ENCODE measurements around the gene LINGO3. TPM values are rescaled to one million over a fixed set of nuclear protein-coding genes. Genes with fewer than 3 reads are reported as not detected.

The LINGO3 gene
- polyA plus RNA-seq, 2 donors: 0.02 TPM; not detected in 1

DNA sequence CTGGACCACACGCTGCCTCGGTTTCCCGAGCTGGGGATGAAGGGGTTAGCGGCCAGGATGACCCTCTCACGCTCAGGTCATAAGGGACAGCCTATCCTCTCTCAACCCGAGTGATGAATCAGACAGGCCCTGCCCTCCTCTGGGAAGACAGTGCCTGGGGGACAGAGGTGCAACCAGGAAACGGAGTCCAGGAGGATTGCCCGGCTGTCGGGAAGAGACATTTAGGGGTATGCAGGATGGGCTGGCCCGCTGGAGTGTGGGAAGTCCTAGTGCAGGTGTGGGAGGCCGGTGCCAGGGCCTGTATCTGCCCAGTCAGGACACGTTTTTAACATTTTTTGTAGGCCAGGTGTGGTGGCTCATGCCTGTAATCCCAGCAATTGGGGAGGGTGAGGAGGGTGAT, 12.1 kb upstream of the LINGO3 start:
- Histone ChIP-seq H3K27me3 (ENCODE audit: control insufficient read depth in 1 of 2, insufficient read depth in 2 of 2, low read length in 2 of 2) (no peaks in the 10 kb centered on the region), H3K4me1 (ENCODE audit: control insufficient read depth in 2 of 2, insufficient read depth in 2 of 2, low read length in 1 of 2) (no peaks in the 10 kb centered on the region), H3K4me3 (ENCODE audit: low read depth in 1 of 2, low read length in 2 of 2) (no peak overlapping the region), H3K27ac (ENCODE audit: low read depth in 2 of 2, low read length in 1 of 2) (no peak overlapping the region), H3K9me3 (ENCODE audit: control insufficient read depth in 2 of 2, insufficient read depth in 1 of 2, low read depth in 1 of 2, low read length in 1 of 2) (peaks cover 0 to 2% of the 10 kb centered on the region in 2 donors), H3K36me3 (ENCODE audit: control insufficient read depth in 2 of 2, insufficient read depth in 2 of 2, low read length in 1 of 2) (peaks cover 4 to 13% of the 10 kb centered on the region in 2 donors)
- WGBS, 2 donors: 55 to 62% methylated on average over 12 of the region's 12 CpGs

DNA sequence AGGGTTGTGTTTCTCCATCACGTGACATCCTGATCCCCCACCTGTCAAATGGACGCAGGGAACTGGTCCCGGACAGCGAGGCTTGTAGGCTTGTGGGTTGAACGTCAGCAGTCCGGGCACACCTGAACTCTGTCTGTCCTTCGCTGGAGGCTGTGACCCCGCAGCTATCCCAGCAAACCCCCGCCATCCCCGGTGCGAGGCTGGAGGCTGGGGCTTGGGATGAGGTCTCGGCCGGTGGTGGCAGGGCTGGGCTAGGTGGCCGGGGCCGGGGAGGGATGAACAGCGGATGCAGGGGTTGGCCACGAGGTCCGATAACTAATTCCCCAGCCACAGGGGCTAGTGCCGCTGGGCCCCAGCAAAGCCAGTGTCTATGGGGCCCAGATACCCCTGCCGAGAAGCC, 11.6 kb upstream of the LINGO3 start:
- WGBS, 2 donors: 89 to 92% methylated on average over 20 of the region's 20 CpGs
- Histone ChIP-seq H3K4me1 (ENCODE audit: control insufficient read depth in 2 of 2, insufficient read depth in 2 of 2, low read length in 1 of 2) (no peaks in the 10 kb centered on the region), H3K9me3 (ENCODE audit: control insufficient read depth in 2 of 2, insufficient read depth in 1 of 2, low read depth in 1 of 2, low read length in 1 of 2) (peaks cover 0 to 5% of the 10 kb centered on the region in 2 donors), H3K36me3 (ENCODE audit: control insufficient read depth in 2 of 2, insufficient read depth in 2 of 2, low read length in 1 of 2) (peaks cover 4 to 13% of the 10 kb centered on the region in 2 donors), H3K4me3 (ENCODE audit: low read depth in 1 of 2, low read length in 2 of 2) (no peak overlapping the region), H3K27me3 (ENCODE audit: control insufficient read depth in 1 of 2, insufficient read depth in 2 of 2, low read length in 2 of 2) (no peaks in the 10 kb centered on the region), H3K27ac (ENCODE audit: low read depth in 2 of 2, low read length in 1 of 2) (no peak overlapping the region)

- H3K27me3 ChIP-seq (ENCODE audit: control insufficient read depth in 1 of 2, insufficient read depth in 2 of 2, low read length in 2 of 2): no peaks in the 10 kb centered on the region
- peaks cover 4 to 13% of the 10 kb centered on the region in 2 donors for H3K36me3 ChIP-seq (ENCODE audit: control insufficient read depth in 2 of 2, insufficient read depth in 2 of 2, low read length in 1 of 2)
- H3K4me3 ChIP-seq (ENCODE audit: low read depth in 1 of 2, low read length in 2 of 2): no peak overlapping the region
- H3K4me1 ChIP-seq (ENCODE audit: control insufficient read depth in 2 of 2, insufficient read depth in 2 of 2, low read length in 1 of 2): no peaks in the 10 kb centered on the region
- peaks cover 0 to 6% of the 10 kb centered on the region in 2 donors for H3K9me3 ChIP-seq (ENCODE audit: control insufficient read depth in 2 of 2, insufficient read depth in 1 of 2, low read depth in 1 of 2, low read length in 1 of 2)
- WGBS, 2 donors: 80 to 84% methylated on average over 6 of the region's 6 CpGs
- no peak overlapping the region for H3K27ac ChIP-seq (ENCODE audit: low read depth in 2 of 2, low read length in 1 of 2)
Measured at GRCh38 chr19:2318923-2319322, 11.0 kb upstream of the LINGO3 start.

GRCh38 chr19:2317756-2318155, 9.8 kb upstream of the LINGO3 start:
- WGBS, 2 donors: 85 to 86% methylated on average over 22 to 25 of the region's 25 CpGs
- no peak overlapping the region for H3K27ac ChIP-seq (ENCODE audit: low read depth in 2 of 2, low read length in 1 of 2)
- H3K9me3 ChIP-seq (ENCODE audit: control insufficient read depth in 2 of 2, insufficient read depth in 1 of 2, low read depth in 1 of 2, low read length in 1 of 2): peaks cover 0 to 6% of the 10 kb centered on the region in 2 donors
- no peak overlapping the region for H3K4me3 ChIP-seq (ENCODE audit: low read depth in 1 of 2, low read length in 2 of 2)
- H3K27me3 ChIP-seq (ENCODE audit: control insufficient read depth in 1 of 2, insufficient read depth in 2 of 2, low read length in 2 of 2): no peaks in the 10 kb centered on the region
- H3K4me1 ChIP-seq (ENCODE audit: control insufficient read depth in 2 of 2, insufficient read depth in 2 of 2, low read length in 1 of 2): no peaks in the 10 kb centered on the region
- H3K36me3 ChIP-seq (ENCODE audit: control insufficient read depth in 2 of 2, insufficient read depth in 2 of 2, low read length in 1 of 2): peaks cover 0 to 9% of the 10 kb centered on the region in 2 donors

DNA sequence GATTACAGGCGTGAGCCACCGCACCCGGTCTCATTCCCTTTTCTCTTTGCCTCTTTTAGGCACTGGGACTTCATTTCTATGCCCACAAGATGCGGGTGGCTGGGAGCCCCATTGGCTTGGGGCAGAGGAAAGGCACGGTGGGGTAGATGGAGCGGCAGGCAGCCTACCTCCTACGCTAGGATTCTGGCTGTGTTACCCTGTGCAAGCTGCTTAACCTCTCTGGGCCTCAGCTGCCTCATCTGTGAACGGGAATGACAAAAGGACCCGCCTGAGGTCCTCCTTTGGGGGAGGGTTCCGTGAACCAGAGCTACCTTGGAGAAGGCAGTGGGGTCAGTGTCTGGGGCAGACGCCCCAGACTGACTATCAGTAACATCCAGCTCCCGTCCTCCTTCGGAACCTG, 9.3 kb upstream of the LINGO3 start:
- Histone ChIP-seq H3K9me3 (ENCODE audit: control insufficient read depth in 2 of 2, insufficient read depth in 1 of 2, low read depth in 1 of 2, low read length in 1 of 2) (peaks cover 0 to 6% of the 10 kb centered on the region in 2 donors), H3K27me3 (ENCODE audit: control insufficient read depth in 1 of 2, insufficient read depth in 2 of 2, low read length in 2 of 2) (no peaks in the 10 kb centered on the region), H3K4me1 (ENCODE audit: control insufficient read depth in 2 of 2, insufficient read depth in 2 of 2, low read length in 1 of 2) (no peaks in the 10 kb centered on the region), H3K4me3 (ENCODE audit: low read depth in 1 of 2, low read length in 2 of 2) (no peak overlapping the region), H3K27ac (ENCODE audit: low read depth in 2 of 2, low read length in 1 of 2) (no peak overlapping the region), H3K36me3 (ENCODE audit: control insufficient read depth in 2 of 2, insufficient read depth in 2 of 2, low read length in 1 of 2) (peaks cover 0 to 6% of the 10 kb centered on the region in 2 donors)
- 94 to 95% methylated on average over 13 of the region's 13 CpGs for WGBS, 2 donors

DNA sequence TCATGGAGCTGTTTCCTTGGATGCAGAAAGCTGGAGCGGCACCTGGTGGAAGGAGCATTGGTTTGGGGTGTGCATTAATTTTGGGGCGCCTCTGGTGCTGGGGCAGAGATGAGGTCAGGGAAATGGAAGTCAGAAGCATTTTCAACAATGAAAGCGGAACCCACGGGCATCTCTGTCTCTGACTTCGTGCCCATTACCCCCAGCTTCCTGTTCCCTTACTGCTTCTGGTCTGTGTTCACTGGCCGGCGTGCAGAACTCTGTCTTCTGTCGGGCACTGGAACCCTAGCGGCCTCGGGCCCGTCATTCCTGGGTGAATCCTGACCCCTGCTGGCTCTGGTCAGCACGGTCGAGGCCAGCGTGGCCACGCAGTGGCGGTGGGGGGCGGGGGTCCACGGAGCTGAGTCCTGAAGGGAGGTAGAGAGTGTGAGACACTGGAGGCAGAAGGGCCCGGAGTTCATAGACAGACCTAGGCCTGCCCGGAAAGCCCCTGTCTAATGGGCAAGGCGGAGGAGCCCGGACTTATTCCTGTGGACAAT, 7.9 kb upstream of the LINGO3 start:
- WGBS, 2 donors: 37 to 46% methylated on average over 22 of the region's 22 CpGs
- Histone ChIP-seq H3K27me3 (ENCODE audit: control insufficient read depth in 1 of 2, insufficient read depth in 2 of 2, low read length in 2 of 2) (no peaks in the 10 kb centered on the region), H3K4me1 (ENCODE audit: control insufficient read depth in 2 of 2, insufficient read depth in 2 of 2, low read length in 1 of 2) (no peaks in the 10 kb centered on the region), H3K27ac (ENCODE audit: low read depth in 2 of 2, low read length in 1 of 2) (no peak overlapping the region), H3K36me3 (ENCODE audit: control insufficient read depth in 2 of 2, insufficient read depth in 2 of 2, low read length in 1 of 2) (no peaks in the 10 kb centered on the region), H3K9me3 (ENCODE audit: control insufficient read depth in 2 of 2, insufficient read depth in 1 of 2, low read depth in 1 of 2, low read length in 1 of 2) (peaks cover 0 to 6% of the 10 kb centered on the region in 2 donors), H3K4me3 (ENCODE audit: low read depth in 1 of 2, low read length in 2 of 2) (no peak overlapping the region)

DNA sequence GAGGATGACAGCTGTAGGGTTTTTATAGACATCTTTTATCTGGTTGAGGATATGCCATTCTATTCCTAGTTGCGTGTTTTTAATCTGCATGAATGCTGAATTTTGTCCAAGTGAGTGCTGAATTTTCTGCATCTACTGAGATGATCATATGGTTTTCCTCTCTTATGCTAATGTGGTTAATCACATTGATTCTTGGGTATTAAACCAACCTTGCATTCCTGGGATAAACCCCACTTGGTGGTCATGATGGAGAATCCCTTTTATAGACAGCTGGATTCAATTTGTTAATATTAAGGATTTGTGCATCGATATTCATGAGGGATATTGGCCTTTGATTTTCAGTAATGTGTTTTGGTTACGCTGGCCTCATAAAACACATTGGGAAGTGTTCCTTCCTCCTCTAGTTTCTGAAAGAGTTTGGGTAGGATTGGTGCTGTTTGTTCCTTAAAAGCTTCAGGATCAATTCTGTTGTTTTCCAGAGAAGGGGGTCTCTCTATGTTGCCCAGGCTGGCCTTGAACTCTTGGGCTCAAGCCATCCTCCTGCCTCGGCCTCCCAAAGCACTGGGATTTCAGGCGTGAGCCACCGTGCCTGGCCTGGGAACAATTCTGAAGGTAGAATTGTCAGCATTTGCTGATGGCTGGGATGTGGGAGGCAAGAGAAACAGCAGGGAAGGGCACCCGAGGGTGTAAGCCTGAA, 7.3 kb upstream of the LINGO3 start:
- no peaks in the 10 kb centered on the region for H3K4me1 ChIP-seq (ENCODE audit: control insufficient read depth in 2 of 2, insufficient read depth in 2 of 2, low read length in 1 of 2)
- H3K36me3 ChIP-seq (ENCODE audit: control insufficient read depth in 2 of 2, insufficient read depth in 2 of 2, low read length in 1 of 2): no peaks in the 10 kb centered on the region
- no peaks in the 10 kb centered on the region for H3K27me3 ChIP-seq (ENCODE audit: control insufficient read depth in 1 of 2, insufficient read depth in 2 of 2, low read length in 2 of 2)
- no peak overlapping the region for H3K27ac ChIP-seq (ENCODE audit: low read depth in 2 of 2, low read length in 1 of 2)
- WGBS, 2 donors: 86 to 92% methylated on average over 7 of the region's 7 CpGs
- peaks cover 0 to 6% of the 10 kb centered on the region in 2 donors for H3K9me3 ChIP-seq (ENCODE audit: control insufficient read depth in 2 of 2, insufficient read depth in 1 of 2, low read depth in 1 of 2, low read length in 1 of 2)
- H3K4me3 ChIP-seq (ENCODE audit: low read depth in 1 of 2, low read length in 2 of 2): no peak overlapping the region

DNA sequence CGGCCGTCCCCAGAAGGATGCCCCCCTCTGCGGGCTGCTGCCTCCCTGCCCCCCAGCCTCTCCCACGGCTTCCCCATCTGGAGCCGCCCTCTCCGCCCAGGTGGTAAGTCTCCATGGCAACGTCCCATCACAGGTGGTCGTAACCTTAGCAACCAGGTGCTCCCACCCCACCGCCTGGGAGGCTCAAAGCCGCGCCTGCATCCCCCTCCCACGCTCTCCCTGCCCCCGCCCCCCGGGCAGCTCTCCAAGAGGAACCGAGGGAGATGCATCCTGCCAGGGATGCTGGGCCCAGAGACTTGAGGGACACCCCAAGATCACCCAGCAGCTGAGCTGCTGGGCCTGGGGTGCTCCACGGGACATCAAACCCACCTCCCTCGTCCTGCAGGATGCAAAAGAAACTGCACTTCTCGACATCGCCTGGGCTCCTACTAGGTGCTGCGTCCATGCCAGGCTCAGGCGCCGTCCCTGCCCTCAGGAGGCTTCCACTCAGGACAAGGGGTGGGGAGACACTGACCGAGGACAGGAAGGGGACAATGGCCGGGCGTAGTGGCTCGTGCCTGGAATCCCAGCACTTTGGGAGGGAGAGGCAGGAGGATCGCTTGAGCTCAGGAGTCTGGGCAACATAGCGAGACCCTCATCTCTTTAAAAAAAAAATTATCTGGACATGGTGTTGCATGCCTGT, 5.0 kb upstream of the LINGO3 start:
- no peak overlapping the region for H3K4me3 ChIP-seq (ENCODE audit: low read depth in 1 of 2, low read length in 2 of 2)
- H3K9me3 ChIP-seq (ENCODE audit: control insufficient read depth in 2 of 2, insufficient read depth in 1 of 2, low read depth in 1 of 2, low read length in 1 of 2): peaks cover 0 to 6% of the 10 kb centered on the region in 2 donors
- H3K4me1 ChIP-seq (ENCODE audit: control insufficient read depth in 2 of 2, insufficient read depth in 2 of 2, low read length in 1 of 2): no peaks in the 10 kb centered on the region
- WGBS, 2 donors: 36 to 38% methylated on average over 28 of the region's 28 CpGs
- no peaks in the 10 kb centered on the region for H3K36me3 ChIP-seq (ENCODE audit: control insufficient read depth in 2 of 2, insufficient read depth in 2 of 2, low read length in 1 of 2)
- H3K27ac ChIP-seq (ENCODE audit: low read depth in 2 of 2, low read length in 1 of 2): no peak overlapping the region
- H3K27me3 ChIP-seq (ENCODE audit: control insufficient read depth in 1 of 2, insufficient read depth in 2 of 2, low read length in 2 of 2): peaks cover 0 to 3% of the 10 kb centered on the region in 2 donors

DNA sequence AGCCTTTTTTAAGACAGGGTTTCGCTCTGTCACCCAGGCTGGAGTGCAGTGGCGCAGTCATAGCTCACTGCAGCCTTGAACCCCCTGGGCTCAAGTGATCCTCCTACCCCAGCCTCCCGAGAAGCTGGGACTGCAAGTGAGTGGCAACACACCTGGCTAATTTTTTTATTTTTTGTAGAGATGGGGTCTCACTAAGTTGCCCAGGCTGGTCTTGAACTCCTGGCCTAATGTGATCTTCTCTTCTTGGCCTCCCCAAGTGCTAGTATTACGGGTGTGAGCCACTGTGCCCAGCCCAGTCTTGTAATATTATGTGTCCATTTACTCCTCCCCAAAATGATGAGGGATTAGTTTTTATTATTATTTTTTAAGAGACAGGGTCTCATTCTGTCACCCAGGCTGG, 3.1 kb upstream of the LINGO3 start:
- Histone ChIP-seq H3K9me3 (ENCODE audit: control insufficient read depth in 2 of 2, insufficient read depth in 1 of 2, low read depth in 1 of 2, low read length in 1 of 2) (peaks cover 0 to 6% of the 10 kb centered on the region in 2 donors), H3K4me3 (ENCODE audit: low read depth in 1 of 2, low read length in 2 of 2) (no peak overlapping the region), H3K4me1 (ENCODE audit: control insufficient read depth in 2 of 2, insufficient read depth in 2 of 2, low read length in 1 of 2) (no peaks in the 10 kb centered on the region), H3K27ac (ENCODE audit: low read depth in 2 of 2, low read length in 1 of 2) (no peak overlapping the region), H3K36me3 (ENCODE audit: control insufficient read depth in 2 of 2, insufficient read depth in 2 of 2, low read length in 1 of 2) (no peaks in the 10 kb centered on the region), H3K27me3 (ENCODE audit: control insufficient read depth in 1 of 2, insufficient read depth in 2 of 2, low read length in 2 of 2) (peaks cover 0 to 9% of the 10 kb centered on the region in 2 donors)
- WGBS, 2 donors: 93 to 94% methylated on average over 4 of the region's 4 CpGs

Data from esophagus (tissue), 2 donors.